Stimulated activated CD4-positive, alpha-beta T cell treated with anti-CD3 and anti-CD28 coated beads, Interleukin-15, amount 100 ng/mL, for 24 hours (primary cell): ENCODE data around the gene DGKI.
A peak's percentile ranks its signal among the peaks of the same experiment; 100 is the strongest.

Experiments used
- DNase-seq: peaks from one replicate; pipeline ENCODE4 v3.0.0-alpha.2; 2020

The DGKI gene

GRCh38 chr7:137871170-137871915 lies 24.6 kb upstream of the DGKI start:
- DNase-seq: no peak

GRCh38 chr7:137870684-137871083 lies 23.9 kb upstream of the DGKI start:
- DNase-seq: no peak

DNA sequence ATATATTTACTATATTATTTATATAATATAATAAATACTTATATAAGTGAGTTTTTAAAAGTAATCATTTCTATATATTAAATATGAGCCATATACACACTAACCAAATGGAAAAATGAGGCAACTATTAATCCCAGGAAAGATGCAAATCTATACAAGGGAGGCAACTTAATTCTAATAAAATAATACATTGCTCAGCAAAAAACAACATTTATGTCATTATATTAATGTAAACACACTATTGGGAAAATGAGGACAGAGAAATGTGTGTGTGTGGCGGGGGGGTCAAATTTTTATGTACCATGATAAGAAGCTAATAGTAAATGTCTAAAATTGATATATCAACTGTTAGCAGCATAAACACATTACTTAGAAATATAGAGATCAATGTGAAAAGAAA lies 23.3 kb upstream of the DGKI start:
- no peak for DNase-seq

- no peak for DNase-seq
Measured at GRCh38 chr7:137869260-137869659, 22.5 kb upstream of the DGKI start.

- no peak for DNase-seq
Measured at GRCh38 chr7:137867289-137867688, 20.5 kb upstream of the DGKI start.

GRCh38 chr7:137865764-137866163 lies 19.0 kb upstream of the DGKI start:
- DNase-seq: no peak

DNA sequence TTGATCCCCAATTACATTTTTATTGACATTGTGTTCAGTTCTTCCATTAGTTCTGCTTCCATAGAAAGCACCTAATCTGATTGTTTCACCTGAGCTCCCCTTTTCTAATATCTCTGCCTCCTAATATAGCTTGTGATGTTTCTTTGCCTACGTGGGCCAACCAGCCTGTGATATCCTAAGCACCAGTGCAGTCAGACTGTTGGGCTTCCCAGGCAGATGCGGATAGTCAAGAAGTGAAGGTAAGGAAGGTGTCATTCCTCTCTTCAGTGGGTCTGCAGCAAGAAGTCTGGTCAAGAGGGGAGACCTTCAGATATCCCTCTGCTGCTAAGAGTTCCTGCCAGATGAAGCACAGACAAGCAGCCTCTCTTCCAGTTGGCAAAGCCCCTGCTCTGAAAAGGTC lies 16.2 kb upstream of the DGKI start:
- DNase-seq: no peak

GRCh38 chr7:137862358-137862757 lies 15.6 kb upstream of the DGKI start:
- DNase-seq: no peak

GRCh38 chr7:137860542-137860941 lies 13.8 kb upstream of the DGKI start:
- no peak for DNase-seq

- no peak for DNase-seq
Measured at GRCh38 chr7:137853053-137853452, 6.3 kb upstream of the DGKI start.

DNA sequence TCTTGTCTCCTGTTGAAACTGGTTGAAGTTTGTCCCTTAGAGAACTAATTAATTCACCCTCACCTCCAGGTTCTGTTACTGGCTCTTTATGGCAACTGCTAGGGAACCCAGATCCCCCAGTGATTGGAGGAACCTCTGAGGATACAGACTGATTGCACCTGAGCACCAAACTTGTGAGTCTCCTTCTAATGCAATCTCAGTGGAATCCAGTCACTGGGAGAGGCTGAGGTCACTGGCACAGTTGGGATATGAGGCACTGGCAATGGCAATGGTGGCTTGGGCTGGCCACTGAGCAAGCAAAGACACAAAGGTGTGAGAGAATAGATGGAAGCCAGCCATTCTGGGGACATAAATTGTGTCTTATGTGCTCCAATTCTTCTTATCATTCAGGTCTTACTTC lies 5.3 kb upstream of the DGKI start:
- no peak for DNase-seq

DNA sequence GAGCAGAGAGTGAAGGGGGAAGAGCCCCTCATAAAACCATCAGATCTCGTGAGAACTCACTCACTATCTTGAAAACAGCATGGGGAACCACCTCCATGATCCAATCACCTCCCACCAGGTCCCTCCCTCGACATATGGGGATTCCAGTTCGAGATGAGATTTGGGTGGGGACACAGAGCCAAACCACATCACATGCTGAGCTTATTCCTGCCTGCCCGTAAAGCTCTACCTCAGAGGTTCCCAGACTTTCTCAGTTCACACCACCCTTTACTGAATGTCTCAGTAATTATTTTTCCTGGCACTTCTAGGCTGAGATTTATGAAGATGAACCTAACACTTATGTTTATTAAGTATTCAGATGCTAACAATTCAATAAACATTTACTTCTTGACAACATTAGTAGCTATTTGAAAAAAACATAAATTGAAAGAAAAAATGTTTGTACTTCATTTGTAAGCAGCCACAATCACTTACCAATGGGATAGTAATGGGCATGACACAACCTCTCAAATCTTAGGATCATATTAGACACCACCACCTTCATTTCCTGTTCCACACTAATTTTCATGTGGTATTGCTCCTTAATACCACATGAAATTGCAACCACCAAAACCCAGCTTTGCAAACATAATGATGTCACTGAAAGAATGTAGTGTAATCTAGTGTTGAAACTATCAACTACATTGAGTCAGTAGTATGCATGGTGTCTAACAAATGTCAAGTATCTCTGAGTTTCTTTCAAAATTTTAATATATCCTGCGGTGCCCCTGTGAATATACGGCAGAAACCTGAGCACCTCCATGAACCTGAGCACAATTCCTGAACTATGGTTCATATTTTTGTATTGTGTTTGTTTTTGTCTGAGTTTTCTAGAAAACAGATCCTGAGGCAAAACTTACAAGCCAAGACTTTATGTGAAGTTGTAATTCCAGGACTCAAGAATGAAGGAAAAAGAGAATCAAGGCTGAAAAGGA lies 4.5 kb upstream of the DGKI start:
- DNase-seq: no peak

DNA sequence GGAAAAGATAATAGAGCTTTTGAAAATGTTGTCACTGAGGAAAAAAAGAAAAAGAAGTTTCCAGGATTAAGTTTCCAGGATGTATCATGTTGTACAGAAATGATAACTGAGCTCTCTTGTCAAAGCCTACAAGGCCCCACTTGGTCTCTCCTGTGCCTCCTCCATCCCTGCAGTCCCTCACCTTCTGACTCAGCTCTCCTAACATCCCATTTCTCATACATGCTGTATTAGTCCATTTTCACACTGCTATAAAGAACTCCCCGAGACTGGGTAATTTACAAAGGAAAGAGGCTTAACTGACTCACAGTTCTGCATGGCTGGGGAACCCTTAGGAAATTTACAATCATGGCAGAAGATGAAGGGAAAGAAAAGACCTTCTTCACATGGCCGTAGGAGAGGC lies 3.8 kb upstream of the DGKI start:
- DNase-seq: no peak

DNA sequence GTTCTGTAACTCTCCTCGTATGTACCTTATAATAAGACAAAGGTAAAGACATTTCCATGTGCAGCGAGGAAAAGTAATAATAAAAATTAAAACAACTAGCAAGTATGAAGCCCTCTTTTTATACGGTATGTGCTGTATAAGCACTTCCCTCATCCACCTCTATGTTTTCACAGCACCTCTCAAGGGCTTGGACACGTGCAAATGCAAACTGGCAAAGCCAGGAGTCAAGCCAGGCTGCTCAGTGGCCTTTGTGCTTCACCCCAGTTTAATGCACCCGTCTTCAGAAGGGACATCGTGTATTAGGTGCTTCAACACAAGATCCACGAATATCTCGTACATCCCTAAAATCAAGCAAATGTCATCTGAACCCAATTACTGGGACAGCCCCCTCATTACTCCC lies 1.3 kb upstream of the DGKI start:
- DNase-seq: no peak

GRCh38 chr7:137847568-137848050 lies 835 bp upstream of the DGKI start:
- DNase-seq: no peak

DNA sequence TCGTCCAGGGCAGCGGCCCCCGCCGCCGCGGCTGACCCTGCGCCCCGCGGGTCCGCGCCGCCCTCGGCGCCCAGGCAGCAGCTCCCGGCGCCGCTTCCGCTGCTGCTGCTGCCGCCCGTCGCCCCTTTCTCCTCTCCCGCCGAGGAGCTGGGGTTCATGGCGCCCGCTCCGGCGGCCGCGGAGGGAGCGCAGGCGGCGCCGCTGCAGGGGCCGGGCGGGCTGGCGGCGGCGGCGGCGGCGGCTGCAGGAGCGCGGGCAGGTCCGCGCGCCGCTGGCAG lies 286 bp downstream of the DGKI start:
- DNase-seq: peak; percentile 35

DNA sequence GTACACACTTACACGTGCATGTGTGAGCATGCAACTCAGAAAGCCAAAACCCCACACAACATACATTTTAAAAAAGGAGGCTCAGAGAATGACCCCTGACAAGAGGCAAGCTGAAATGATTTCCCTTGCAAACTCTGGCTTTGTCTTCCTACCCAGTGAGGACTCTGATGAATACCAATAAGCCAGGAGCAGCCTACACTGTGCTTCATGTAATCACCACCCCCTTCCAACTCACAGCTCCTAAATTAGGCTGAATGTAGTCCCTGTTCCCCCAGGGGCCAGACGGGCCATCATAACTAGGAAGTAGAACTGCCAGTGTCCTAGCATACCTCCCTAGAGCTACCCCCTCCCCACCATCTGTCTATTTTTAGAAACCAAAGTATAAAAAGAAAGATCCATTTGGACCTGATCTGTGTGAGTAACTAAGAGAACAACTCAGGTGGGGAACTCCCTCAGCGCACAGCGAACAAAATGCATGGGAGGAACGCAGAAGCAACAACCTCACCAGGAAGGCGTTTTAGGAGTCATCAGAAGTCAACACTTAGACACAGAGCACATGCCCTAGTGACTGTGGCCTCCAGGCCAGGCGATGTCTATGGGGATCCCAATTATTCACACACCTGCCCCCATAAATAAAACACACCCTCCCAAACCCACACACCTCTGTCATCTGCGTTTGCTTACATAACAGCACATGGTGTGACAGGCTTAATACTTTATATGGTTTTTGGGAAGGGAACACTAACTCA lies 1.9 kb downstream of the DGKI start:
- no peak for DNase-seq

GRCh38 chr7:137839903-137840779 lies 6.6 kb downstream of the DGKI start:
- no peak for DNase-seq

- DNase-seq: no peak
Measured at GRCh38 chr7:137838706-137839315, 8.0 kb downstream of the DGKI start.

GRCh38 chr7:137836541-137836940 lies 10.2 kb downstream of the DGKI start:
- DNase-seq: no peak

GRCh38 chr7:137836113-137836509 lies 10.7 kb downstream of the DGKI start:
- no peak for DNase-seq

GRCh38 chr7:137835486-137836112 lies 11.2 kb downstream of the DGKI start:
- no peak for DNase-seq
